Neutrophil (primary cell): Measurements from ENCODE around the gene ZBTB42.

ENCODE experiments used
- H3K27ac ChIP-seq: fragments of 200-600 bp; sonication (generic); 2 replicates; pipeline ENCODE4 v1.5.1; 2016; ENCODE audit warnings: mild to moderate bottlenecking, moderate library complexity
- H3K27me3 ChIP-seq: fragments of 200-600 bp; sonication (generic); 2 replicates; pipeline ENCODE4 v1.6.0; 2016; ENCODE audit warnings: mild to moderate bottlenecking
- H3K36me3 ChIP-seq: fragments of 200-600 bp; sonication (generic); 2 replicates; pipeline ENCODE4 v1.5.1; 2017
- H3K4me1 ChIP-seq, 2 experiments: fragments of 200-600 bp in 1 of 2; sonication (generic) in 1 of 2; 1 replicate in 1 of 2; 2 replicates in 1 of 2; pipeline versions ENCODE4 v1.5.1 to v1.6.1; 2013 to 2016; ENCODE audit warnings: low read depth in 1 of 2, low read length in 1 of 2, mild to moderate bottlenecking in 1 of 2, moderate library complexity in 1 of 2; ENCODE audit not compliant: control insufficient read depth in 1 of 2, insufficient read depth in 1 of 2
- H3K4me3 ChIP-seq, 2 experiments: fragments of 200-600 bp in 1 of 2; sonication (generic) in 1 of 2; 1 replicate in 1 of 2; 2 replicates in 1 of 2; pipeline ENCODE4 v1.5.1; 2013 to 2016; ENCODE audit warnings: low read depth in 1 of 2, low read length in 1 of 2, mild to moderate bottlenecking in 1 of 2, moderate library complexity in 1 of 2
- H3K9me3 ChIP-seq: fragments of 200-600 bp; sonication (generic); 2 replicates; pipeline ENCODE4 v1.5.1; 2016
- TF ChIP-seq, protein P1 (sequence below): fragments of 200-600 bp; sonication (generic); IDR thresholded peaks from 2 replicates; pipeline ENCODE4 v1.5.1; 2016; ENCODE audit warnings: antibody characterized with exemption

ZBTB42 gene

DNA sequence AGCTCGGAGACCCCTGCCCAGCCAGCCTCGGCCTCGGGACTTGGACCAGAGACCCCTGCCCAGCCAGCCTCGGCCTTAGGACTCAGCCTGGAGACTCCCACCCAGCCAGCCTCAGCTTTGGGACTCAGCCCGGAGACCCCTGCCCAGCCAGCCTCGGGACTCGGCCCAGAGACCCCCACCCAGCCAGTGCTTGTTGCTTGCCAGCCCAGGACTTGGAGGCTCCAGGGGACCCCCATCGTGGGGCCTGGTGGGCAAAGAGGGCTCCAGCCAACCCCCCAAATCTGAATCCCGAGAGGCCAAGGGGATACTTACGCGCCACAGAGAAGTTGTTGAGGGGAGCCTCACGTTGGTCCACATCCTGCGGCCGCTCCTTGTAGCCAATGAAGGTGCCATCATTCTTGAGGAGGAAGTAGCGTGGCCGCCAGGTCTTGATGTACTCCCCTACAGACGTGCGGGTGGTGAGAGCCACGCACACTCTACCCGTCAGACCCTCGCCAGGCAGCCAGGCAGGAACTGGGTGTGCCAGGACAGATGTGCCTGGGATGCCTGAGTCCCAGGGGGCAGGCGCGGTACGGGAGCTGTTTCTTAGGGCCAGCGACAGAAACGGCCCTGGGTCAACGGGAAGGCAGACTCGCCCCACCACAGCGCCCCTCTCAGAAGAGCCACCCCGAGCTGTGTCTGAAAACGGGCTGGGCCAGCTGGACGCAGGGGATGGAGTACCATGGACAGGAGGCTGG is 21.0 kb upstream of the ZBTB42 start:
- Histone ChIP-seq H3K4me1 (no peaks in the 10 kb centered on the region), H3K9me3 (no peaks in the 10 kb centered on the region), H3K27ac (no peak overlapping the region), H3K27me3 (no peaks in the 10 kb centered on the region), H3K4me3 (no peak overlapping the region), H3K36me3 (peaks cover 78% of the 10 kb centered on the region)
- TF ChIP-seq, protein P1, sequence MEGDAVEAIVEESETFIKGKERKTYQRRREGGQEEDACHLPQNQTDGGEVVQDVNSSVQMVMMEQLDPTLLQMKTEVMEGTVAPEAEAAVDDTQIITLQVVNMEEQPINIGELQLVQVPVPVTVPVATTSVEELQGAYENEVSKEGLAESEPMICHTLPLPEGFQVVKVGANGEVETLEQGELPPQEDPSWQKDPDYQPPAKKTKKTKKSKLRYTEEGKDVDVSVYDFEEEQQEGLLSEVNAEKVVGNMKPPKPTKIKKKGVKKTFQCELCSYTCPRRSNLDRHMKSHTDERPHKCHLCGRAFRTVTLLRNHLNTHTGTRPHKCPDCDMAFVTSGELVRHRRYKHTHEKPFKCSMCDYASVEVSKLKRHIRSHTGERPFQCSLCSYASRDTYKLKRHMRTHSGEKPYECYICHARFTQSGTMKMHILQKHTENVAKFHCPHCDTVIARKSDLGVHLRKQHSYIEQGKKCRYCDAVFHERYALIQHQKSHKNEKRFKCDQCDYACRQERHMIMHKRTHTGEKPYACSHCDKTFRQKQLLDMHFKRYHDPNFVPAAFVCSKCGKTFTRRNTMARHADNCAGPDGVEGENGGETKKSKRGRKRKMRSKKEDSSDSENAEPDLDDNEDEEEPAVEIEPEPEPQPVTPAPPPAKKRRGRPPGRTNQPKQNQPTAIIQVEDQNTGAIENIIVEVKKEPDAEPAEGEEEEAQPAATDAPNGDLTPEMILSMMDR = no peak

DNA sequence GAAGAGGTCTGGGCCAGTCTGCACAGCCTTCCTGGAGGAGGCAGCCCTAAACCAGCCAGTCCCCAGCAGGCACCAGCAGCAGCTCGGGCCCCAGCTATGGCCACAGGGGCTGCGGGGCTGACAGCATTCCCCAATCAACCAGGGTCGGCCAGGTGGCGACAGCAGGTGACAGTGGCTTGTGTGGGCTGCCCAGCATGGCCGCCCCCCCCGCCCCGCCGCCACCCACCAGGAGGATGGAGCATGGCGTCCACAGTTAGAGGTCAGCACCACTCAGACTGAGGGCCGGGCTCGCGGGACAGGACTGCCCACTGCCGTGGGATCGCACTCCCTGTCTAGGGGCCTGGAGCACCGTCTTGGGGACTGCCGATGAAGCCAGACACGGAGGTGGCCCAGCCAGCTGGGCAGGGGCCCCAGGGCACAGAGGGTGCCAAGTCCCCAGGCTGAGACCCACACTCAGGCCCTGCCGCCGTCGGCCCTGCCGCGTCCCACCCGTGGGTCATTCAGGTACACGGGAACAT is 20.3 kb upstream of the ZBTB42 start:
- peaks cover 76% of the 10 kb centered on the region for H3K36me3 ChIP-seq
- no peaks in the 10 kb centered on the region for H3K9me3 ChIP-seq
- no peaks in the 10 kb centered on the region for H3K27me3 ChIP-seq
- no peak overlapping the region for H3K27ac ChIP-seq
- TF ChIP-seq, protein P1 = no peak
- no peak overlapping the region for H3K4me3 ChIP-seq
- no peaks in the 10 kb centered on the region for H3K4me1 ChIP-seq

DNA sequence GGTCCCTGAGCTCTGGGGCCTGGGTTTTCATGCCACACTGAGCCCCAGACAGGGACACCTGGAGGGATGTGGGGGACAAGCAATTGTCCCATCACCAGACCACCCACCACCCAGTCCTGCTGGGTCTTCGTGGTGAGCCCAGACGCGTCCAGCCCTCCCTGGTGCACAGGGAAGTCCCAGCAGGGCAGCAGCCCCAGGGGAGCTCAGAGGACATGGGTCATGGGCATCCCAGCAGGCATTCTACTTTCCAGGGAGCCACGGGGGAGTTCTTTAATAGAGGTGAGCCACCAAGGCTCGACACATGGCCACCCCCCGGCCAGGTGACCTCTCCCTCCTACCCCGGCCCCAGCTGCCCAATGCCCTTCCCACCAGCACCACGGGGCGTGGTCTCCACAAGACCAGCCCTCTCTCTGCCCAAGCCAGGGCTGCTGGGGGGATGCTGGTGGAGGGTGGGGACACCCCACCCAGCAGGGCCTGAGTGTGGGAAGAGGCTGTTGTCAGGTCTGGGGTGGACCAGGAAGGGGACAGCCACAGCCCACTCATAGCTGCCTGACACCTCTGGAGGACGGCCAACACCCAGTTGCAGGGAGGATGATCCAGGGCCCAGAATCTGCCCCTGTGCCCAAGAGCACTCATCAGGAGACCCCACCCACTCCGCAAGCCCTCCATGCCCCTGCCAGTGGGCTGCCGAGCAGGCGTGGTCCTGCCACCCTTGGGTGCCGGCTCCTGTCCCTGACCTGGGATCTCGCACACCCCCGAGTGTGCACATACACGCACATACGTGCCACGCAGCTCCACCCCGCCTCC is 19.4 kb upstream of the ZBTB42 start:
- H3K9me3 ChIP-seq = no peaks in the 10 kb centered on the region
- TF ChIP-seq, protein P1 = no peak
- H3K4me3 ChIP-seq = no peak overlapping the region
- H3K27me3 ChIP-seq = no peaks in the 10 kb centered on the region
- no peak overlapping the region for H3K27ac ChIP-seq
- peaks cover 67% of the 10 kb centered on the region for H3K36me3 ChIP-seq
- peaks cover 3 to 7% of the 10 kb centered on the region in 2 experiments for H3K4me1 ChIP-seq

- Histone ChIP-seq H3K27ac (no peak overlapping the region), H3K9me3 (no peaks in the 10 kb centered on the region), H3K36me3 (peaks cover 60% of the 10 kb centered on the region), H3K27me3 (no peaks in the 10 kb centered on the region), H3K4me3 (no peak overlapping the region), H3K4me1 (peaks cover 11 to 15% of the 10 kb centered on the region in 2 experiments)
- TF ChIP-seq, protein P1 = no peak
Measured at GRCh38 chr14:104782086-104782807, 18.7 kb upstream of the ZBTB42 start.

- H3K27ac ChIP-seq = no peak overlapping the region
- H3K36me3 ChIP-seq = peaks cover 57% of the 10 kb centered on the region
- no peaks in the 10 kb centered on the region for H3K27me3 ChIP-seq
- TF ChIP-seq, protein P1 = no peak
- peaks cover 16 to 20% of the 10 kb centered on the region in 2 experiments for H3K4me1 ChIP-seq
- no peaks in the 10 kb centered on the region for H3K9me3 ChIP-seq
- H3K4me3 ChIP-seq = no peak overlapping the region
Measured at GRCh38 chr14:104782808-104783139, 18.1 kb upstream of the ZBTB42 start.
